ENCODE measurements around the gene SPATA31D1.
"Not testable (repeated sequence)": the region's sequence is repeated elsewhere in the genome, so short reads cannot be mapped to it uniquely, and the experiment has no call there.

The SPATA31D1 gene

DNA sequence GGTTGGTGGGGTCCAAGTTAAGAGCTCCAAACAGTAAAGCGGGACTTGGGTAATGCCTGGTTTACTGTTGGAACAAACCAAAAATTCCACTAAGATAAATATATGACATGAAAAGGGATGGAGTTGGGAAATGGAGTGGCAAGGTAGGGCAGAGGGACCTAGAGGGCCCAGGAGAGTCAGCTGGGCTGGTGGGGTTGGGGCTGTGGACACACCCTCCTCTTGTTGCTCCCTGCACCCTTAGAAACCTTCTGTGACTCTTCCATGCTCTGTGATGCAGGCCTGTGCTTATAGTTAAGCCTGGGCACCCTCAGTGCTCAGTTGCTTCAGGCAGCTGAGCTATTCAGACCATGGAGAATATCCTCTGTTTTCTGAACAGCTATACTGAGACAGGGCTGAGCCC, at the start of gene SPATA31D1:
TSS of gene SPATA31D1 (plus strand) at position 301 of the 400 bp plus-strand sequence. CDS start at position 348, 47 bp downstream.
- not testable (repeated sequence) for DNase-seq (ENCODE audit: low spot score); H3K4me3 ChIP-seq; H3K27ac ChIP-seq

DNA sequence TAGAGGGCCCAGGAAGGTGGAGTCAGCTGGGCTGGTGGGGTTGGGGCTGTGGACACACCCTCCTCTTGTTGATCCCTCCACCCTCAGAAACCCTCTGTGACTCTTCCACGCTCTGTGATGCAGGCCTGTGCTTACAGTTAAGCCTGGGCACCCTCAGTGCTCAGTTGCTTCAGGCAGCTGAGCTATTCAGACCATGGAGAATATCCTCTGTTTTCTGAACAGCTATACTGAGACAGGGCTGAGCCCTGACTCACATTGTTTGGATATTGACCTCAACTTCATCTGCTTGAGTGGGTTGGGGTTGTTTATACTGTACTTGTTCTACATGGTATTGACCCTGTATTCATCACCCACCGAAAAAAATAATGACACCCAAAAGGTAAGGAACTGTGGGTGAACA, 45.2 kb upstream of the SPATA31D1 start, which contains the start of gene SPATA31D3:
TSS of gene SPATA31D3 (plus strand) at position 108 of the 400 bp plus-strand sequence. CDS start at position 194, 86 bp downstream.
- not testable (repeated sequence) for H3K27ac ChIP-seq; H3K4me3 ChIP-seq; DNase-seq (ENCODE audit: low spot score)

DNA sequence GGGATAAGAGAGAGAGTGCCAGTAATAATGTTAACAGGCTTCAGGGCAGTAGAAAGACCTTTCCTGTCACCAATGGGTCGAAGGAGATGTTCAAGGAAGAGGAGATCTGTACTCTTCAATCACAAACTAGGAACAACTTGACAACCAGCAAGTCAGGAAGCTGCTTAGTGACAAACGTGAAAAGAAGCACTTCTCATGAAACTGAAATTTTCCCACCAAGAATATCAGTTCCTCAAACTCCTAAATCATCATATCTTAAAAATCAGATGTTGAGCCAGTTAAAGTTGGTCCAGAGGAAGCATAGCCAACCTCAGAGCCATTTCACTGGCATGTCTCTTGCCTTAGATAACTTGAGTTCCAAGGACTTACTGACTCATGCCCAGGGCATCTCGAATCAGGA, 39.9 kb upstream of the SPATA31D1 start:
- not testable (repeated sequence) for H3K4me3 ChIP-seq; DNase-seq (ENCODE audit: low spot score); H3K27ac ChIP-seq

DNA sequence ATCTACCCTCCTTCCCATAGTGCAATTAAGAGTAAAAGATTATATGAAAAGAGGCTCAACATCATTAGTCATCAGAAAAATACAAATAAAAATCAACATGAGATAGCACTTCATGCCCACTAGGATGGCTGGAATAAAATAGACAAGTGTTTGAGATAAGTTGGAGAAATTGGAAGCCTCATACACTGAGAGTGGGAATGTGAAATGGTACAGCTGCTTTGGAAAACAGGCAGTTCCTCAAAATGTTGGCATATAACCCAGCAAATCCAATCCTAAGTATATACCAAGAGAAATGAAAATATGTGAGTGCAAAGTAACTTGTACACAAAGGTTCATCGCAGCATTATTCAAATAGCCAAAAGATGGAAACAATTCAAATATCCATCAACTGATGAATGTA, 35.5 kb upstream of the SPATA31D1 start:
- DNase-seq (ENCODE audit: low spot score) = no peak
- TF ChIP-seq, protein P1, sequence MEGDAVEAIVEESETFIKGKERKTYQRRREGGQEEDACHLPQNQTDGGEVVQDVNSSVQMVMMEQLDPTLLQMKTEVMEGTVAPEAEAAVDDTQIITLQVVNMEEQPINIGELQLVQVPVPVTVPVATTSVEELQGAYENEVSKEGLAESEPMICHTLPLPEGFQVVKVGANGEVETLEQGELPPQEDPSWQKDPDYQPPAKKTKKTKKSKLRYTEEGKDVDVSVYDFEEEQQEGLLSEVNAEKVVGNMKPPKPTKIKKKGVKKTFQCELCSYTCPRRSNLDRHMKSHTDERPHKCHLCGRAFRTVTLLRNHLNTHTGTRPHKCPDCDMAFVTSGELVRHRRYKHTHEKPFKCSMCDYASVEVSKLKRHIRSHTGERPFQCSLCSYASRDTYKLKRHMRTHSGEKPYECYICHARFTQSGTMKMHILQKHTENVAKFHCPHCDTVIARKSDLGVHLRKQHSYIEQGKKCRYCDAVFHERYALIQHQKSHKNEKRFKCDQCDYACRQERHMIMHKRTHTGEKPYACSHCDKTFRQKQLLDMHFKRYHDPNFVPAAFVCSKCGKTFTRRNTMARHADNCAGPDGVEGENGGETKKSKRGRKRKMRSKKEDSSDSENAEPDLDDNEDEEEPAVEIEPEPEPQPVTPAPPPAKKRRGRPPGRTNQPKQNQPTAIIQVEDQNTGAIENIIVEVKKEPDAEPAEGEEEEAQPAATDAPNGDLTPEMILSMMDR (IDR thresholded peaks at IDR 0.05) = no peak
- no peak overlapping the region for H3K4me3 ChIP-seq
- no peak overlapping the region for H3K27ac ChIP-seq

DNA sequence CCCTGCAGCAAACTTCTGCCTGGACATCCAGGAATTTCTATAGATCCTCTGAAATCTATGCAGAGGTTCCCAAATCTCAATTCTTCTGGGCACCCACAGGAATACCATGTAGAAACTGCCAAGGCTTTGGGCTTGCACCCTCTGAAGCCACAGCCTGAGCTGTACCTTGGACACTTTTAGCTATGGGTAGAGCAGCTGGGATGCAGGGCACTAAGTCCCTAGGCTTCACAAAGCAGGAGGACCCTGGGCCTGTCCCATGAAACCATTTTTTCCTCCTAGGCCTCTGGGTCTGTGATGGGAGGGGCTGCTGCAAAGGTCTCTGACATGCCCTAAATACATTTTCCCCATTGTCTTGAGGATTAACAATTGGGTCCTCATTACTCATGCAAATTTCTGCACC, 32.9 kb upstream of the SPATA31D1 start:
- TF ChIP-seq, protein P1 (IDR thresholded peaks at IDR 0.05) = no peak
- no peak for DNase-seq (ENCODE audit: low spot score)
- H3K27ac ChIP-seq = no peak overlapping the region
- no peak overlapping the region for H3K4me3 ChIP-seq

DNA sequence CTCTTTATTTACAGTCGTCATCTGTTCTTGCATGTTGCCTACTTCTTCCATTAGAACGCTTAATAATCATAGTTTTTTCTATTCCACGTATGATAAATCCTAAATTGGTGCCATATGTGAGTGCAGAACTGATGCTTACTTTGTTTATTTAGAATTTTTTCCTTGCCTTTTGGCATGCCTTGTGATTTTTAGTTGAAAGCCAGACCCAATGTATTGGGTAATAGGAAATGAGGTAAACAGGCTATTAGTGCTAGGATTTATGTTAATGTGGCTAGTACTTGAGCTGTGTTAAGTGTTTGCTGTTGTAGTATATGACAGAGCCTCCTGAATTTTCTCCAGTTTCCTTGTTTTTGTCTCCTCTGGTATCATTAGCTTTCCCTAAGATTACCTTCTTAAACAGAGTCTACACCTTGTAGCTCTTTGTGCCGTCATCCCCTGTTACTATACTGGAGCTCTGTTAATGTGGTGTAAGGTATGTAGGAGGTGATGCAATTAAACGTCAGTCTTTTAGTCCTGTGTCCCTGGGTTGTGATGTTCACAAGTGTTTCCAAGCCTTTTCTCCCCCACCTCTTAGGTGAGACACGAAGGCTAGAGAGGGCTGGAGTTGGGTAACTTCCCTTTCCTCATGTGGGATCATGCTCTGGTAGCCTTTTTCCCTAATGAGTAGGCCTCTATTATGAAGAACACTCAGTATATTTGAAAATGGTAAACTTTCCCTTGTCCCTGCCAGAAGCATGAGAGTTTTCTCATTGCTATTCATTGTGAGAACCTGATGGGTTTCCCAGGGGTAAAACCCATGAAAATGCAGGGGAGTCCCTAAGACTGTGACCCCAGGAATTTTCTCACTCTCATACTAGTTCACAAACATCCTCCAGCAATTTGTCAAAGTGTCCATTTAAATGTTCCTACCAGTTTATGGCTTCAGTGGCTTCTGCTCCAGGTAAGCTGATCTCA, 24.1 kb upstream of the SPATA31D1 start:
- H3K27ac ChIP-seq = no peak overlapping the region
- TF ChIP-seq, protein P1 (IDR thresholded peaks at IDR 0.05) = no peak
- DNase-seq (ENCODE audit: low spot score) = no peak
- H3K4me3 ChIP-seq = no peak overlapping the region

DNA sequence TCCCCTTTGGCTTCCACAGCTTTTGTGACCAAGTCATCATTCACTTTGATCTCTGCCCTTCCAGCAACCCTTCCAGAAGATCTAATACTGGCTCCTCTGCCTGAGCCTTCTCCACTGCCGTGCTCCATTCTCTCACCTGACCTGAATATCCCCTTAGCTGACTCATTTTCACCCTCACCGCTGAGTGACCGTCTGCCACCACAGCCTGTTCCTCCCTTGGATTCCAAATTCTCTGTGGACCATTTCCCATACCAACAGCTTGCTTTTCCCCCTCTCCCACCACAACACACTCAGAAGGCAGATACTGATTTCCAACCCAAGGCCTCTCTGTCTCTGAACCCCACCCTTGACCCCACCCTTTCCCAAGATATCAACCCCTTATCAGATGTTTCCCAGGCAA, 20.5 kb upstream of the SPATA31D1 start:
- H3K4me3 ChIP-seq = no peak overlapping the region
- no peak for DNase-seq (ENCODE audit: low spot score)
- H3K27ac ChIP-seq = no peak overlapping the region
- TF ChIP-seq, protein P1 (IDR thresholded peaks at IDR 0.05) = no peak

DNA sequence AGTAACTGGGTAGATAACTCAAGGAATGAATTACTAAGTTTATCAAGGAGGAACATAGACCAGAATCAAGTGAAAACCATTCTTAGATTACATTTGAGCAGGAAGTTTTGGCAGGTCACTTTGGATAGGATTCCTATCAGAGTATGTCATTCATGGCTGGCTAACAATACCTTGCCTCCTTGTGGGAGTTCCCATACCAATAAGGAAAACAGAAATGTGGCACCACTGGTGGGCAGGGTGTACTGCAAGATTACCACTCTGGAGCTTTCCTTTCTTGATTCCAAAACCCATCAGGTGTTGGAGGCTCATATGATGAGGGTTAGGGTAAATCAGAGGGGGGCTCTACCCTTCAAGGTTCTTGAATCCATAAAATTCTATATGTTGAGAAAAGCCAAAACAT, 18.6 kb upstream of the SPATA31D1 start:
- TF ChIP-seq, protein P1 (IDR thresholded peaks at IDR 0.05) = no peak
- no peak overlapping the region for H3K4me3 ChIP-seq
- DNase-seq (ENCODE audit: low spot score) = no peak
- no peak overlapping the region for H3K27ac ChIP-seq

All from coronary artery (tissue), 2 donors.